NCI-H1048 (cell line): ENCODE results near the gene KRTAP17-1.
"Not testable (repeated sequence)": the region's sequence is repeated elsewhere in the genome, so short reads cannot be mapped to it uniquely, and the experiment has no call there.

Experiments
- DNase-seq: peaks from one replicate; lab custom pipeline; 2025; lab: John Stamatoyannopoulos, UW

The KRTAP17-1 gene, protein sequence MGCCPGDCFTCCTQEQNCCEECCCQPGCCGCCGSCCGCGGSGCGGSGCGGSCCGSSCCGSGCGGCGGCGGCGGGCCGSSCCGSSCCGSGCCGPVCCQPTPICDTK

GRCh38 chr17:41315204-41315794, at the start of gene KRTAP17-1:
TSS of gene KRTAP17-1 (minus strand) at chr17:41315710. CDS start at chr17:41315650, 60 bp downstream.
- DNase-seq: no peak

GRCh38 chr17:41363881-41364280, 48.4 kb upstream of the KRTAP17-1 start:
- DNase-seq: no peak

GRCh38 chr17:41360296-41360995, 44.9 kb upstream of the KRTAP17-1 start:
- no peak for DNase-seq

DNA sequence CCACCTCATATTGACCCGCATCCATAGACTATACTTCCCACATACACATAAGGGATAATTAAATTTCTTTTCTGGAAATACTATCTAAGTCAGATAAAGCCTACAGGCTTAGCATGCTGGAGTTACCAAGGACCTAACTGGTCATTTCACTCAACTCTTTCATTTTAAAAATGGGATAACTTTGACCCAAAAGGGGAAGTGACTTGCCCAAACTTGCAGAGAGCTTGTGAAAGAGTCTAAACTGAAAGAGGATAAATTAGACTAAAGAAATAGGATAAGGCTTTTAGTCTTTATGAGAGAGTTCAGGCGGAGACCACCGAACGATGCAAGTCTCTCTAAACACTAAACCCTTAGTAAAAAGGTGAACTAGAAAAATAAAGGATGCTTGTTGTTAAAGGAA, 39.0 kb upstream of the KRTAP17-1 start:
- DNase-seq: no peak

GRCh38 chr17:41352597-41353366, 37.3 kb upstream of the KRTAP17-1 start:
- no peak for DNase-seq

GRCh38 chr17:41351177-41351576, 35.7 kb upstream of the KRTAP17-1 start:
- DNase-seq: no peak

- not testable (repeated sequence) for DNase-seq
These were observed 34.9 kb upstream of the KRTAP17-1 start, which contains the start of gene KRT33A for GRCh38 chr17:41350381-41350878. TSS of gene KRT33A (minus strand) at chr17:41350828. CDS start at chr17:41350767, 61 bp downstream.

DNA sequence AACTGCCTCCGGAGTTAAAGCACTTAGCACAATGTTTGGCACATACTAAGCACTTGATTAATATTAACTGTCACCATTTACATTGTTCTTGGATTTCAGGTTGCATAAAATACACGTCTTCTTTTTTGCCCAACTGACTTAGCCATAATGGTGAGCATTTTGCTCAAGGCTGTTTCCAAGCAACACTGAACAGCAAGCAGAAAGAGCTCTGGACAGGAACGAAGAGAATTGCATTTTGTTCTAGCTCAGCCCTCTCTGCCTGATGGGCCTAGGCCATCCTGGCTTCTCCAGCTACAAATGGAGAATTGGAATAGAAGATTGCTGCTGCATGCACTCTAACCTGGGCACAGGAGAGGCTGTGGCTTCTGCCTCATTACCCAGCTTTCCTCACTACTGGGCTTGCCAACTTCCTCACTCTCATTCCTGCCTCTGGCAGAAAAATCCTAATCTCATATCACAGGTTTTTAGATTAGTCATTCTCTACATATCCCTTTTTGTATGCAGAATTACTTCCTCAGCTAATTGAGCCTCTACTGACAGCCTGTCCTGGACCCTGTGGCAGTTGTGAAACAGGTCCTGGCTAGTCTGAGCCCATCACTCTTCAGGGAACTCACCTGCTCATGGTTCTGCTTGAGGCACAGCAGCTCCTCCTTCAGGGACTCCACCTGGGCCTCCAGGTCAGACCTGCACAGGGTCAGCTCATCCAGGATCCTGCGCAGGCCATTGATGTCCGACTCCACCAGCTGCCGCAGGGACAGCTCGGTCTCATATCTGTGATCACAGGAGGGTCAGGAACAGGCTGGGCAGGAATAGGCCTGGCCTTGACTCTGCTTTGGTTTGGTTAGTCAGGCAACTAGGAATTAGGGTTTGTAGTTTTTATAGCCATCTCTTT, 32.6 kb upstream of the KRTAP17-1 start:
- DNase-seq: no peak

GRCh38 chr17:41346421-41346820, 30.9 kb upstream of the KRTAP17-1 start:
- DNase-seq: not testable (repeated sequence)

- no peak for DNase-seq
These were observed 30.5 kb upstream of the KRTAP17-1 start for GRCh38 chr17:41345992-41346391.

DNA sequence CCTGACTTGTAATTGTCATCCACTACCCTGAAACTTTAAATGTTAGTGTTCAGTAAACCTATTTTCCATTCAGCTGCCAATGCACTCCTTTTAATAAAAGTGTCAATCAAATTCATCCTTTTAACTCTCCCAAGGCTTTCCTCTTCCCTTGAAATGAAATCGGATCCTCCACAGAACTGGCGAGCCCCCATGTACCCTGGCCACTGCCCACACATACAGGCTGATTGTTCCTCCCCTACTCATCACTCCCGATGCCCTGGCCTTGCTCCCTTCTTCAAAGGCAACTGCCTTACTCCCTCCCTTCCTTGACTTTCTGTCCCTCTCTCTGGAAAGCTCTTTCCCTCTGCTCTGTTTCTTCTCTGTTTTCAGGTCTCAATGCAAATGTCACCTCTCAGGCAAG, 27.5 kb upstream of the KRTAP17-1 start:
- no peak for DNase-seq

- no peak for DNase-seq
These were observed 25.7 kb upstream of the KRTAP17-1 start for GRCh38 chr17:41340934-41341861.

DNA sequence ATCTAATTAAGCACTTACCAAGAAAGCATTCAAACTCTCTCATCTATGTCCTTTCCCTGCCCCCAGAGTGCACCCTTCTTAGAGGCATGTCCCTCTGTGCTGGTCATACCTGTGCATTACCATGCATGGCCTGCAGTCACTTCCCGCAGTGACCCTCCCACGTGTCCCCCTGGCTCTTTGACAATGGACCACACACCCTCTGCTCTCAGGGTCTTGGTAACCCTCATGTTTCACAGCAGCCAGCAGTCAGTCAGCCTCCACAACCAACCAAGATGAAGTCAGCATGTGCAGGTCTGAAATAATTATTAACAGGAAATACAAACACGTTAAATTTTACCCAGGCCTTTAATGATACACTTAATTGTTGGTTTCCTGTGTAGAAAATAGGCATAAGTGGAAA, 25.0 kb upstream of the KRTAP17-1 start:
- no peak for DNase-seq

- no peak for DNase-seq
These were observed 24.2 kb upstream of the KRTAP17-1 start for GRCh38 chr17:41339571-41340172.

- no peak for DNase-seq
These were observed 23.5 kb upstream of the KRTAP17-1 start for GRCh38 chr17:41338961-41339485.

GRCh38 chr17:41335747-41336146, 20.2 kb upstream of the KRTAP17-1 start:
- no peak for DNase-seq

- DNase-seq: no peak
These were observed 19.1 kb upstream of the KRTAP17-1 start for GRCh38 chr17:41334385-41335305.

DNA sequence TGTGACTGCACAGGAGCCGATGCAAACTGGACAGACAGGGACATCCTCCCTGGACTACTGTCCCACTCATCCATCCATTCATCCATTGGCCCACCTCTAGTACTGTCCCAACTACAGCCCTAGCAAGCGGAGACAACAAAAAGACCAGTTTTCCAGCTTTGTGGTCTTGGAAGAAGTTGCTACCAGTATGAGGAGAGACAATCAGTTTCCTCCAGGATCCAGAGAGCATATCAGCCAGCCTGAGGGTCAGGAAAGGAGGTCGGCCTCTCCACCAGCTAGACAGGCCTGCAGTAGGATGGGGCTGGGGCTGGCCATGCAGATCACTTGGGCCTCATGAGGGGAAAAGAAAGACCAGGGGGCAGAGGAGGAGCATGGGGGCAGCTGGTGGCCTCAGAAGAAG, 18.3 kb upstream of the KRTAP17-1 start:
- no peak for DNase-seq

- DNase-seq: no peak
These were observed 17.6 kb upstream of the KRTAP17-1 start for GRCh38 chr17:41333098-41333497.
